ENCODE data around the gene C9orf78.

DNA sequence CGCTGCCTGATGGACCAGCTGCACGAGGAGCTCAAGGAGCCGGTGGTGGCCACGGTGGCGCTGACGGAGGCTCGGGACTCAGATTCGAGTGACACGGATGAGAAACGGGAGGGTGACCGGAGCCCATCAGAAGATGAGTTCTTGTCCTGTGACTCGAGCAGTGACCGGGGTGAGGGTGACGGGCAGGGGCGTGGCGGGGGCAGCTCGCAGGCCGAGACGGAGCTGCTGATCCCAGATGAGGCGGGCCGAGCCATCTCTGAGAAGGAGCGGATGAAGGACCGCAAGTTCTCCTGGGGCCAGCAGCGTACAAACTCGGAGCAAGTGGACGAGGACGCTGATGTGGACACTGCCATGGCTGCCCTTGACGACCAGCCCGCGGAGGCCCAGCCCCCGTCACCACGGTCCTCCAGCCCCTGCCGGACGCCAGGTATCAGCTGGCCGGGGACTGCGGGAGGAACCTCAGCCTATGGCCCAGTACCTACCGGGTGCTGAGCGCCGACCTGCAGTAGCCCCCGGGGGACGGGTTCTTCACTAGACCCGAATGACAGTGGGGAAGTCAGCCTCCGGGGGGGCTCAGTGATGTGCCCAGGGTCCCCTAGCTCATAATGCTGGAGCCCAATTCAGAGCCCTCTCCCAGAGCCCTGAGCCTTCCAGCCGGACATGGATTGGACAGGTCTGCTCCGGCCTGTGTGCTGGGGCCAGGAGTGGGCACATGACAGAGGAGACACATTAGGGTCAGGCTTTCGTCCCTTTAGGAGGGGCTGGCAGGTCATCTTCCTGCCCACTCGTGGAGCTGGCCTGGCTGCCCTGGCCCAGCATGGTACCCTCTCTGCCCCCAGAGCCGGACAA is 33.2 kb upstream of the C9orf78 start:
- TF ChIP-seq SPI1 (IDR thresholded peaks at IDR 0.05; ENCODE audit: borderline replicate concordance, low read depth, low read length) (no peak), EP300 (IDR thresholded peaks at IDR 0.05; ENCODE audit: low read length) (no peak), ZBTB2 (IDR thresholded peaks at IDR 0.05) (no peak), ATF1 (CRISPR knock-in tag; IDR thresholded peaks at IDR 0.05) (no peak), ATF1 (tag; IDR thresholded peaks at IDR 0.05) (no peak), MAFG (tag; conservative IDR thresholded peaks at IDR 0.05) (no peak), TCF7 (IDR thresholded peaks at IDR 0.05; ENCODE audit: borderline replicate concordance) (no peak), CTCF (IDR thresholded peaks at IDR 0.05 in 2 of 3, conservative IDR thresholded peaks at IDR 0.05 in 1 of 3; ENCODE audit: insufficient read depth in 2 of 3, low read depth in 1 of 3, low read length in 3 of 3) (no peak), SMC3 (conservative IDR thresholded peaks at IDR 0.05; ENCODE audit: insufficient read depth, low read depth, low read length) (no peak), ZNF589 (CRISPR knock-in tag; IDR thresholded peaks at IDR 0.05; ENCODE audit: low read depth) (no peak), CBX5 (IDR thresholded peaks at IDR 0.05; ENCODE audit: borderline replicate concordance, low read depth) (no peak)
- TF ChIP-seq, protein P1, sequence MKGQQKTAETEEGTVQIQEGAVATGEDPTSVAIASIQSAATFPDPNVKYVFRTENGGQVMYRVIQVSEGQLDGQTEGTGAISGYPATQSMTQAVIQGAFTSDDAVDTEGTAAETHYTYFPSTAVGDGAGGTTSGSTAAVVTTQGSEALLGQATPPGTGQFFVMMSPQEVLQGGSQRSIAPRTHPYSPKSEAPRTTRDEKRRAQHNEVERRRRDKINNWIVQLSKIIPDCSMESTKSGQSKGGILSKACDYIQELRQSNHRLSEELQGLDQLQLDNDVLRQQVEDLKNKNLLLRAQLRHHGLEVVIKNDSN (CRISPR knock-in tag; IDR thresholded peaks at IDR 0.05): no peak
